ENCODE measurements around the gene TCF4.
A peak's percentile ranks its signal among the peaks of the same experiment; 100 is the strongest.

TCF4 gene

GRCh38 chr18:55443776-55444175, 144.2 kb downstream of the TCF4 start:
- H3K4me3 ChIP-seq (ENCODE audit: low read depth, low read length) = no peak overlapping the region
- no peak for TF ChIP-seq CTCF (IDR thresholded peaks at IDR 0.05; ENCODE audit: low read depth, low read length)
- DNase-seq (ENCODE audit: low read depth, low spot score) = no peak
- in situ Hi-C loops (cut with HindIII; ENCODE audit: low sequenced_read_pairs) = no loop called here

GRCh38 chr18:55442561-55442960, 145.4 kb downstream of the TCF4 start:
- TF ChIP-seq CTCF (IDR thresholded peaks at IDR 0.05; ENCODE audit: low read depth, low read length) = no peak
- H3K4me3 ChIP-seq (ENCODE audit: low read depth, low read length) = no peak overlapping the region
- DNase-seq (ENCODE audit: low read depth, low spot score) = no peak
- in situ Hi-C loops (cut with HindIII; ENCODE audit: low sequenced_read_pairs) = no loop called here

- no peak overlapping the region for H3K4me3 ChIP-seq (ENCODE audit: low read depth, low read length)
- TF ChIP-seq CTCF (IDR thresholded peaks at IDR 0.05; ENCODE audit: low read depth, low read length) = no peak
- in situ Hi-C loops (cut with HindIII; ENCODE audit: low sequenced_read_pairs) = no loop called here
- DNase-seq (ENCODE audit: low read depth, low spot score) = no peak
Observed at GRCh38 chr18:55440988-55441387, 147.0 kb downstream of the TCF4 start.

GRCh38 chr18:55439056-55439455, 148.9 kb downstream of the TCF4 start:
- in situ Hi-C loops (cut with HindIII; ENCODE audit: low sequenced_read_pairs) = no loop called here
- no peak for DNase-seq (ENCODE audit: low read depth, low spot score)
- no peak overlapping the region for H3K4me3 ChIP-seq (ENCODE audit: low read depth, low read length)
- TF ChIP-seq CTCF (IDR thresholded peaks at IDR 0.05; ENCODE audit: low read depth, low read length) = no peak

GRCh38 chr18:55435592-55435991, 152.4 kb downstream of the TCF4 start:
- in situ Hi-C loops (cut with HindIII; ENCODE audit: low sequenced_read_pairs) = no loop called here
- TF ChIP-seq CTCF (IDR thresholded peaks at IDR 0.05; ENCODE audit: low read depth, low read length) = no peak
- no peak overlapping the region for H3K4me3 ChIP-seq (ENCODE audit: low read depth, low read length)
- DNase-seq (ENCODE audit: low read depth, low spot score) = peak; percentile 25

GRCh38 chr18:55433648-55434047, 154.3 kb downstream of the TCF4 start:
- no peak for DNase-seq (ENCODE audit: low read depth, low spot score)
- no peak for TF ChIP-seq CTCF (IDR thresholded peaks at IDR 0.05; ENCODE audit: low read depth, low read length)
- in situ Hi-C loops (cut with HindIII; ENCODE audit: low sequenced_read_pairs) = no loop called here
- no peak overlapping the region for H3K4me3 ChIP-seq (ENCODE audit: low read depth, low read length)

- in situ Hi-C loops (cut with HindIII; ENCODE audit: low sequenced_read_pairs) = no loop called here
- H3K4me3 ChIP-seq (ENCODE audit: low read depth, low read length) = no peak overlapping the region
- no peak for DNase-seq (ENCODE audit: low read depth, low spot score)
Observed at GRCh38 chr18:55433140-55433539, 154.9 kb downstream of the TCF4 start.

More at GRCh38 chr18:55433140-55433539, 154.9 kb downstream of the TCF4 start:
- no peak for TF ChIP-seq CTCF (IDR thresholded peaks at IDR 0.05; ENCODE audit: low read depth, low read length)

Measured in astrocyte of the spinal cord (primary cell).